Colon (tissue), 2 donors: ENCODE data around the gene STPG1.

Experiments
- FAIRE-seq: peaks from 2 replicates; lab custom pipeline; 2012; peaks lifted over from hg19 to GRCh38; lab: Jason Lieb, UNC
- donor health status: control.
- donor health status: control.

STPG1 gene

GRCh38 chr1:24317956-24318614, 95.5 kb downstream of the STPG1 start:
- FAIRE-seq = no peak

GRCh38 chr1:24317081-24317480, 96.5 kb downstream of the STPG1 start:
- no peak for FAIRE-seq

- FAIRE-seq = no peak
These were observed 96.9 kb downstream of the STPG1 start for GRCh38 chr1:24316645-24317044.

GRCh38 chr1:24315391-24315790, 98.2 kb downstream of the STPG1 start:
- no peak for FAIRE-seq

- FAIRE-seq = no peak
These were observed 101.8 kb downstream of the STPG1 start for GRCh38 chr1:24311741-24312140.

GRCh38 chr1:24311234-24311633, 102.3 kb downstream of the STPG1 start:
- FAIRE-seq = no peak

GRCh38 chr1:24309762-24310485, 103.7 kb downstream of the STPG1 start:
- FAIRE-seq = no peak

- no peak for FAIRE-seq
These were observed 105.1 kb downstream of the STPG1 start for GRCh38 chr1:24308365-24309015.
